ENCODE results near the gene SMIM7.

DNA sequence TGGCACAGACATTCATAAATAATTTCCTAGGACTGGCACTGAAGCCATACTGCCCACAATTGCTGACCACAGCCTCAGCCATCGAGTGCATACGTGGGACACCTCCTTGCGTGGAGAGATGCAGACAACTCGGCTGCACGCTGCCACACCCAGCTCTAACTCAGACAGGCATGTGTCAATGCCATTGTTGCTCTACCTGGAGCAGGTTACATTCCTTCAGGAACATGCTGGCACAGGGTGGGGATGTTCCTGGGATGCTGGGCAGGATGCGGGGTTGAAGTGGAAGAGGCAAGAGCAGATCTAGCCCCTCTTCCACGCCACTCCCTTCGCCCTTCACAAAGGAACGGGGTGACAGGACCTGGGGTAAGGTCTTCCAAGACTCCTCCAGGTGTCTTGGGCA lies 63.5 kb downstream of the SMIM7 start:
- TF ChIP-seq, protein P1, sequence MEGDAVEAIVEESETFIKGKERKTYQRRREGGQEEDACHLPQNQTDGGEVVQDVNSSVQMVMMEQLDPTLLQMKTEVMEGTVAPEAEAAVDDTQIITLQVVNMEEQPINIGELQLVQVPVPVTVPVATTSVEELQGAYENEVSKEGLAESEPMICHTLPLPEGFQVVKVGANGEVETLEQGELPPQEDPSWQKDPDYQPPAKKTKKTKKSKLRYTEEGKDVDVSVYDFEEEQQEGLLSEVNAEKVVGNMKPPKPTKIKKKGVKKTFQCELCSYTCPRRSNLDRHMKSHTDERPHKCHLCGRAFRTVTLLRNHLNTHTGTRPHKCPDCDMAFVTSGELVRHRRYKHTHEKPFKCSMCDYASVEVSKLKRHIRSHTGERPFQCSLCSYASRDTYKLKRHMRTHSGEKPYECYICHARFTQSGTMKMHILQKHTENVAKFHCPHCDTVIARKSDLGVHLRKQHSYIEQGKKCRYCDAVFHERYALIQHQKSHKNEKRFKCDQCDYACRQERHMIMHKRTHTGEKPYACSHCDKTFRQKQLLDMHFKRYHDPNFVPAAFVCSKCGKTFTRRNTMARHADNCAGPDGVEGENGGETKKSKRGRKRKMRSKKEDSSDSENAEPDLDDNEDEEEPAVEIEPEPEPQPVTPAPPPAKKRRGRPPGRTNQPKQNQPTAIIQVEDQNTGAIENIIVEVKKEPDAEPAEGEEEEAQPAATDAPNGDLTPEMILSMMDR (IDR thresholded peaks at IDR 0.05), result no peak
- no peak for TF ChIP-seq SMAD3 (CRISPR knock-in tag; IDR thresholded peaks at IDR 0.05; ENCODE audit: borderline replicate concordance)
- no peak for TF ChIP-seq NFE2L1 (CRISPR knock-in tag; IDR thresholded peaks at IDR 0.05)
- TF ChIP-seq, protein P2, sequence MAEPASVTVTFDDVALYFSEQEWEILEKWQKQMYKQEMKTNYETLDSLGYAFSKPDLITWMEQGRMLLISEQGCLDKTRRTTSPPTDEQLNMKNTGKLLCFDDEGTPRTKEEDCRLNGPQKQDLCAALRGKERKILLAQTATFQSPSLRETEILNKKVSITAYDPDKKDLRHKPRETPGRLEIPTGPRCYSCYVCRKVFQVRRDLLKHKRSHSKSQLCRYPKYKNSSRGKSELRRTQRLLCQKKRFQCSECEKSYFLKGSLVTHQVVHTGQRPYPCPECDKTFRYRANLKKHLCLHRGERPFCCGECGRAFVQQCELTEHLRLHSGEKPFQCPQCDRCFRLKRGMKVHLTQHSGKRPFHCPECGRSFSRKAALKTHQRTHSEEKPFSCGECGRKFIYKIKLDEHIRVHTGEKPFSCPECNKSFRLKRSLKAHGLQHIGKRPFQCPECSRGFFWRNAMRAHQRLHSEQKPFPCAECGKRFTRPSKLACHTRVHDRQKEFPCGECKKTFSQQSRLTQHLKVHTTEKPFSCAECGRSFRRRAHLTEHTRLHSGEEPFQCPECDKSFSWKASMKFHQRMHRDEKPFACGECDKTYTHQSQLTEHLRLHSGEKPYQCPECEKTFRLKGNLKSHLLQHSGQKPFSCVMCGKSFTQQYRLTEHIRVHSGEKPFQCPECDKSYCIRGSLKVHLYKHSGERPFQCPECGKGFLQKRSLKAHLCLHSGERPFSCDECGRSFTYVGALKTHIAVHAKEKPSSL (CRISPR knock-in tag; conservative IDR thresholded peaks at IDR 0.05), result no peak
- TF ChIP-seq NFYB (CRISPR knock-in tag; conservative IDR thresholded peaks at IDR 0.05; ENCODE audit: low read depth), result no peak

Data from WTC11 (cell line).